Measurements from ENCODE around the gene NGF.

Gene NGF

DNA sequence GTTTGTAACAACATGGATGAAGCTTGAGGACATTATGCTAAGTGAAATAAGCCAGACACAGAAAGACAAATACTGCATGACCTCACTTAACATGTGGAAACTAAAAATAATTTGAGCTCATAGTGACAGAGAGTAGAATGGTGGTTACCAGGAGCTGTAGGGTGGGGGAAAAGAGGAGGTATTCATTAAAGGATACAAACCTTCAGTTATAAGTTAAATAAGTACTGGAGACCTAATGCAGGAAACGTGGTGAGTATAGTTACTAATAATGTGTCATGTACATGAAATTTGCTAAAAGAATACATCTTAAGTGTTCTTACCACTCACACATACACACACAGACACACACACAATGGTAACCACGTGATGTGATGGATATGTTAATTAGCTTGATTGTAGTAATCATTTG, 86.7 kb downstream of the NGF start:
- DNase-seq (ENCODE audit: extremely low read depth, low read depth), result peak; percentile 83
- no peak for TF ChIP-seq CTCF (IDR thresholded peaks at IDR 0.05; ENCODE audit: low read depth, low read length, missing control alignments)
- no peak overlapping the region for H3K4me3 ChIP-seq (replicated peaks; ENCODE audit: low read depth, low read length)

- no peak for DNase-seq (ENCODE audit: extremely low read depth, low read depth)
- TF ChIP-seq CTCF (IDR thresholded peaks at IDR 0.05; ENCODE audit: low read depth, low read length, missing control alignments), result no peak
- H3K4me3 ChIP-seq (replicated peaks; ENCODE audit: low read depth, low read length), result no peak overlapping the region
Measured at GRCh38 chr1:115246526-115246925, 91.5 kb downstream of the NGF start.

- no peak overlapping the region for H3K4me3 ChIP-seq (replicated peaks; ENCODE audit: low read depth, low read length)
- no peak for TF ChIP-seq CTCF (IDR thresholded peaks at IDR 0.05; ENCODE audit: low read depth, low read length, missing control alignments)
- no peak for DNase-seq (ENCODE audit: extremely low read depth, low read depth)
Measured at GRCh38 chr1:115245227-115245626, 92.8 kb downstream of the NGF start.

GRCh38 chr1:115242543-115242942, 95.5 kb downstream of the NGF start:
- no peak for TF ChIP-seq CTCF (IDR thresholded peaks at IDR 0.05; ENCODE audit: low read depth, low read length, missing control alignments)
- no peak overlapping the region for H3K4me3 ChIP-seq (replicated peaks; ENCODE audit: low read depth, low read length)
- DNase-seq (ENCODE audit: extremely low read depth, low read depth), result no peak

DNA sequence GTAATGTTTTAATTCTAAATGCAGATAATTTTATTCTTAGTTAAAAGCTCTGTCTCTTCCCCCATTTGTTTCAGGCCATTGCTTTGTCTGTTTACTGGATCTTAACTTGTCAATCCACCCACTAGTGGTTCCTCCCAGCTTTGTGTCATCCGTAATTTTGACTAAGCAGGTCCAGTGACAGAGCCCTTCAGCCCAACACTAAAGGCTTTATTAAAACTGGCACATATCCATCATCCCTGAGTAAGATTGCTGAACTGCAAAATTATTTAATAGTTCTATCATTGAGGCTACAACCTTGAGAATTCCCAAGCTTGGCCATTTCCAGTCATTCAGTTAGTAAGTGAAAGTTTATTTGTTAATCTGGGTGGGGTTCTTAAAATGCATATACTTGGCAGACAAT, 96.7 kb downstream of the NGF start:
- no peak for TF ChIP-seq CTCF (IDR thresholded peaks at IDR 0.05; ENCODE audit: low read depth, low read length, missing control alignments)
- H3K4me3 ChIP-seq (replicated peaks; ENCODE audit: low read depth, low read length), result no peak overlapping the region
- no peak for DNase-seq (ENCODE audit: extremely low read depth, low read depth)

- no peak overlapping the region for H3K4me3 ChIP-seq (replicated peaks; ENCODE audit: low read depth, low read length)
- no peak for TF ChIP-seq CTCF (IDR thresholded peaks at IDR 0.05; ENCODE audit: low read depth, low read length, missing control alignments)
- no peak for DNase-seq (ENCODE audit: extremely low read depth, low read depth)
Measured at GRCh38 chr1:115240297-115240696, 97.8 kb downstream of the NGF start.

DNA sequence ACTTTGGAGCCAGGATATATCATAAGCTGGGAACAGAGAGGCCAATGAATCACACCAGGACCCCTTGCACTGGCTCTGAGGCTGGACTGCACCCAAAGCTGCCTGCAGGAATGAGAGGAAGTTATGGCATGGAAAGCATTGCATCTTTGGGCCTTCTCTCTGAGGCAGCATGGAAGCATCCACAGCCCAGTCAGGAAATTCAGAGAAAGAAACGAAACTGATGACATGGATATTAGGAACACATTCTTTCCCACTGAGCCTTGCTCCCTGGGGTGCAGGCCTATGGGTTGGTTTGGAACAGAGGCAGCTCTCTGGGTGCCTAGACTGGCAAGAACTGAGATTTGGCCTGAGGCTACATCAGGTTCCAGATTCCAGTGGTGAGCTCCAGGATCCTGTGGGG, 98.6 kb downstream of the NGF start:
- DNase-seq (ENCODE audit: extremely low read depth, low read depth), result no peak
- H3K4me3 ChIP-seq (replicated peaks; ENCODE audit: low read depth, low read length), result no peak overlapping the region
- no peak for TF ChIP-seq CTCF (IDR thresholded peaks at IDR 0.05; ENCODE audit: low read depth, low read length, missing control alignments)

Measured in HFF-Myc (cell line).